Aorta (tissue), 5 donors: Measurements from ENCODE around the gene PDIA6. TPM values are rescaled to one million over a fixed set of nuclear protein-coding genes. Genes with fewer than 3 reads are reported as not detected.
"Not testable (repeated sequence)": the region's sequence is repeated elsewhere in the genome, so short reads cannot be mapped to it uniquely, and the experiment has no call there.

Source experiments
- ATAC-seq: fragments of 200-7000 bp; cut with Tn5 transposase; one replicate; pipeline ENCODE4 v1.9.1; 2022; ENCODE audit warnings: moderate library complexity; ENCODE audit not compliant: low FRiP score
- DNase-seq, 2 donors: peaks; one replicate each; pipeline ENCODE4 v3.0.0-alpha.2; 2020
- H3K27ac ChIP-seq, 2 donors: one replicate each; pipeline ENCODE4 v1.5.1; 2013; ENCODE audit warnings: low read length in 2 of 2, mild to moderate bottlenecking in 2 of 2, moderate library complexity in 2 of 2, control low read depth in 1 of 2, inconsistent platforms in 1 of 2, low read depth in 1 of 2
- H3K27me3 ChIP-seq, 2 donors: one replicate each; pipeline ENCODE4 v1.6.1; 2013; ENCODE audit warnings: control low read depth in 1 of 2, low read length in 1 of 2, mild to moderate bottlenecking in 1 of 2, moderate library complexity in 1 of 2; ENCODE audit not compliant: insufficient read depth in 2 of 2, control insufficient read depth in 1 of 2
- H3K36me3 ChIP-seq, 2 donors: one replicate each; pipeline ENCODE4 v1.6.1; 2013; ENCODE audit warnings: control low read depth in 1 of 2, low read length in 1 of 2, mild to moderate bottlenecking in 1 of 2; ENCODE audit not compliant: insufficient read depth in 2 of 2, control insufficient read depth in 1 of 2
- H3K4me1 ChIP-seq, 2 donors: one replicate each; pipeline ENCODE4 v1.6.1; 2013; ENCODE audit warnings: low read length in 2 of 2, control low read depth in 1 of 2, mild to moderate bottlenecking in 1 of 2, moderate library complexity in 1 of 2; ENCODE audit not compliant: insufficient read depth in 2 of 2, control insufficient read depth in 1 of 2
- H3K4me3 ChIP-seq, 2 donors: one replicate each; pipeline ENCODE4 v1.5.1; 2013; ENCODE audit warnings: low read length in 2 of 2, control low read depth in 1 of 2, mild to moderate bottlenecking in 1 of 2
- H3K9me3 ChIP-seq: one replicate; pipeline ENCODE4 v1.6.1; 2013; ENCODE audit warnings: mild to moderate bottlenecking, low read length; ENCODE audit not compliant: control insufficient read depth
- WGBS, 2 donors: extraction: QIAGEN DNeasy Blood & Tissue Kit; methylation state at CpG; one replicate each; pipeline ENCODE4 v1.1.7; 2013; 5-methylcytosine and 5-hydroxymethylcytosine counted together
- intact Hi-C, 2 donors: fragments of 100-400 bp; cut with DNase I; formaldehyde crosslinking; loops; one replicate each; pipeline versions ENCODE4 v1.14.2 to v1.15.0; 2022
- polyA plus RNA-seq, 2 donors: library from polyadenylated mRNA; stranded (reverse); fragments of 200-250 nt; gene quantifications; one replicate each; pipeline ENCODE4 v1.2.3, GENCODE V29; 2013
- total RNA-seq, 2 donors: library from RNA; stranded (reverse); fragmentation: NEBNext Ultra II Directional; extraction: Animal tissue kit (Norgen Biotek cat#: 25700); gene quantifications; one replicate each; pipeline ENCODE4 v1.2.1, GENCODE V29; 2021
- donor health status: healthy with polysubstance abuse.
- donor health status: Bipolar disorder and iron deficiency.
- donor health status: DM: no; HTN: no; CAD: no.
- donor health status: DM: no; HTN: no; CAD: no.
- donor health status: DM: yes; HTN: yes; CAD: no.

Gene PDIA6
- total and polyA plus RNA-seq, 4 donors: 89.4 to 128 (median 105) TPM

DNA sequence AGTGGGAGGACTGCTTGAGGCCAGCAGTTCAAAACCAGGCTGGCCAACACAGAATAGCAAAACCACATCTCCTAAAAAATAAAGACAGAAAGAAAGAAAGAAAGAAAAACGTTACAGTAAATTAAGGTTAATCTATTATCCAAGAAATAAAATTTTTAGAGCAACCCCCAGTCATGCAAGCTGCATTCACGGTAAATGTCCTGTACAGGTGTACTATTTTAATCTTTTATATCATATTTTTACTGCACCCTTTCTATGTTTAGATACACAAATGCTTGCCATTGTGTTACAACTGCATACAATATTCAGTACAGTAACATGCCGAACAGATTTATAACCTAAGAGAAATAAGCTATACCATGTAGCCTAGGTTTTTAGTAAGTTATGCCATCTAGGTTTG lies 6.0 kb downstream of the PDIA6 start:
- intact Hi-C loops: no loop called here
- no peak overlapping the region for H3K27ac ChIP-seq
- no peaks in the 10 kb centered on the region for H3K27me3 ChIP-seq
- peaks cover 0 to 2% of the 10 kb centered on the region in 2 donors for H3K36me3 ChIP-seq
- ATAC-seq (no peak), DNase-seq (no peak)
- no peak overlapping the region for H3K4me3 ChIP-seq
- no peaks in the 10 kb centered on the region for H3K4me1 ChIP-seq
- no peaks in the 10 kb centered on the region for H3K9me3 ChIP-seq
- 83 to 84% methylated on average over 3 of the region's 3 CpGs for WGBS, 2 donors

DNA sequence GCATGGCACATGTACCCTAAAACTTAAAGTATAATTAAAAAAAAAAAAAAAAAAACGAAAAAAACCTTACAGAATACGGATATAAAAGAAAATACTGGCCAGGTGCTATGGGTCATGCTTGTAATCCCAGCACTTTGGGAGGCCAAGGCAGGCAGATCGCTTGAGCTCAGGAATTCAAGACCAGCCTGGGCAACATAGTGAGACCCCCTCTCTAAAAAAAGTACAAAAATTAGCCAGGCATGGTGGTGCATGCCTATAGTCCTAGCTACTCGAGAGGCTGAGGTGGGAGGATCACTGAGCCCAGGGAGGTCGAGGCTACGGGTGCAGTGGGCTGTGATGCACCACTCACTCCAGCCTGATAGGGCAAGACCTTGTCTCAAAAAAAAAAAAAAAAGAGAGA lies 6.6 kb downstream of the PDIA6 start:
- H3K27me3 ChIP-seq, H3K27ac ChIP-seq, H3K9me3 ChIP-seq, H3K4me1 ChIP-seq, H3K36me3 ChIP-seq, ATAC-seq, H3K4me3 ChIP-seq, DNase-seq, intact Hi-C loops: not testable (repeated sequence)
- WGBS, 2 donors: 90 to 92% methylated on average over 6 of the region's 6 CpGs

DNA sequence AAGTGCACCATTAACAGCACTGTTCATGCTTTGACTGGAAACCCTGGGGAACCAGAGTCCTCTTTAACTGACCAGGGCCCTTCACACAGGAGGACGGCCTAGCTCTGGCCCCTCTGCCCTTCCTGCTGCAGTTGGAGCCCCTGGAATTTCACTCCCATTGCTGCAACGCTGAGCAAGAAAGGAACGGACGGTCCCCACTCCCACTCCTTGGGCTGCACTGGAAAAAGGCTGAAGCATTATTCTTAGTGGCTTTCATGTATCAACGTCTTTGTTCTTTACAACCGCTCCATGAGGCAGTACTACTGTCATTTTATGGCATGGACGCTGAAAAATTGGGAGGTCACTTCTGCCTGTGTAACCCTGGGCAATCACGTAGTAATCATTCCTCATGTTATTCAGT lies 9.9 kb downstream of the PDIA6 start:
- H3K27ac ChIP-seq: no peak overlapping the region
- no peak overlapping the region for H3K4me3 ChIP-seq
- no peak for ATAC-seq
- WGBS, 2 donors: 71 to 76% methylated on average over 8 of the region's 8 CpGs
- no peak for DNase-seq
- no peaks in the 10 kb centered on the region for H3K4me1 ChIP-seq
- H3K9me3 ChIP-seq: no peaks in the 10 kb centered on the region
- H3K36me3 ChIP-seq: peaks cover 0 to 2% of the 10 kb centered on the region in 2 donors
- intact Hi-C loops: no loop called here
- H3K27me3 ChIP-seq: no peaks in the 10 kb centered on the region

DNA sequence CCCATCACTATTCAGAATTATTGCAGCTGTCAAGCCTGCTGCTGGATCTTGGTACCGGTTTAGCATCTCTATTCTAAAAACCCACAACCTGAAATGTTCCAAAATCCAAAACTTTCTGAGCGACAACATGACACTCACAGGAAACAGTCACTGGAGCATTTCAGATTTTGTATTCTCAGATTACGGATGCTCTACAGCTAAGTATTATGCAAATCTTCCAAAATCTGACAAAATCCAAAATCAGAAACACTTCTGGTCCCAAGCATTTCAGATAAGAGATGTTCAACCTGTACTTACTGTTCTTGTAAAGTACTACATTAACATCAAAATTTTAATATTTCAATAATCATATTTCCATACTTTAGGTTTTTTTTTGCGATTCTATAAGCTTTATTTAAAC lies 12.4 kb downstream of the PDIA6 start:
- no peak for DNase-seq
- H3K27ac ChIP-seq: no peak overlapping the region
- no peaks in the 10 kb centered on the region for H3K9me3 ChIP-seq
- H3K27me3 ChIP-seq: no peaks in the 10 kb centered on the region
- no peak overlapping the region for H3K4me3 ChIP-seq
- peaks cover 4 to 6% of the 10 kb centered on the region in 2 donors for H3K36me3 ChIP-seq
- WGBS, 2 donors: 93 to 98% methylated on average over 4 of the region's 4 CpGs
- intact Hi-C loops: no loop called here
- H3K4me1 ChIP-seq: no peaks in the 10 kb centered on the region
- ATAC-seq: no peak

DNA sequence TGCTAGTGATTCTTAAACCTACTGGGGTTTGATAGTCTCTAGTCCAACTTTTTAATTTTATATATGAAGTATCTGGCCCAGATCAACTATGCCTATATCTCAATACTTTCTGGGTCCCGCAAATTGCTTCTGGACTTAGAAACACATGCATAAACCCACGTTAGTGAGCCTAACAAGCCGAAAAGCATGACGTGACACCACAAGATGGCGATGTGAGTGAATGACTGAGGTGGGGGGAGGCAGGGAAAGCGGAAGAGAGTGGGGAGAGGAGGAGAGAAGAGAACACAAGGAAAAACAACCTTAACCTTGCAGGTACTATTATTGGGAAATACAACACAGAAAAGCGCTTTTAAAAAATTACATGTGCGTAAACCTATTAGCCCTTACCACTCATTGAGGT lies 13.8 kb downstream of the PDIA6 start:
- H3K27me3 ChIP-seq: no peaks in the 10 kb centered on the region
- intact Hi-C loops: no loop called here
- H3K4me3 ChIP-seq: no peak overlapping the region
- ATAC-seq (no peak), DNase-seq (no peak)
- peaks cover 4 to 8% of the 10 kb centered on the region in 2 donors for H3K36me3 ChIP-seq
- H3K27ac ChIP-seq: no peak overlapping the region
- no peaks in the 10 kb centered on the region for H3K9me3 ChIP-seq
- no peaks in the 10 kb centered on the region for H3K4me1 ChIP-seq
- WGBS, 2 donors: 76 to 83% methylated on average over 8 of the region's 8 CpGs

DNA sequence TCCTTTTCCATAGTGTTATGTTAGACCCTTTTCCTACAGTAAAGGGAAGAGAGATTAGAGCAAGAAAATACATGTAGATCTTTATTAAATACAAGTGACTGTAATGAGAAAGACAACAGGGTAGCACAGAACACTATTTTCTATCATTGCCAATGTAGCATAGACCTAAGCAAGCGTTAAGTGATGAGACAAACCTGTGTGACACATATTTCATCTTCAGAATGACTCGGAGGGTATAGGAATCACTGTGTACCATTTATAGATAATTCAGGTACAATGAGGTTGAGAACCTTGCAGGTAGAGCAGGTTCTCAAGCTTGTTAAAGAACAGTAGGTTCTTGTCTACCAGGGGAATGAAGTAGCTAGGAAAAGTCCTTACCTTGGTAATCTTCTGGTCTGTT lies 15.9 kb downstream of the PDIA6 start:
- Histone ChIP-seq H3K4me3 (no peak overlapping the region), H3K27me3 (no peaks in the 10 kb centered on the region), H3K9me3 (no peaks in the 10 kb centered on the region), H3K36me3 (peaks cover 9 to 13% of the 10 kb centered on the region in 2 donors), H3K4me1 (no peaks in the 10 kb centered on the region), H3K27ac (no peak overlapping the region)
- intact Hi-C loops: no loop called here
- whole genome bisulfite sequencing, 2 donors: 92 to 94% methylated on average over 2 of the region's 2 CpGs
- no peak for ATAC-seq
- no peak for DNase-seq

DNA sequence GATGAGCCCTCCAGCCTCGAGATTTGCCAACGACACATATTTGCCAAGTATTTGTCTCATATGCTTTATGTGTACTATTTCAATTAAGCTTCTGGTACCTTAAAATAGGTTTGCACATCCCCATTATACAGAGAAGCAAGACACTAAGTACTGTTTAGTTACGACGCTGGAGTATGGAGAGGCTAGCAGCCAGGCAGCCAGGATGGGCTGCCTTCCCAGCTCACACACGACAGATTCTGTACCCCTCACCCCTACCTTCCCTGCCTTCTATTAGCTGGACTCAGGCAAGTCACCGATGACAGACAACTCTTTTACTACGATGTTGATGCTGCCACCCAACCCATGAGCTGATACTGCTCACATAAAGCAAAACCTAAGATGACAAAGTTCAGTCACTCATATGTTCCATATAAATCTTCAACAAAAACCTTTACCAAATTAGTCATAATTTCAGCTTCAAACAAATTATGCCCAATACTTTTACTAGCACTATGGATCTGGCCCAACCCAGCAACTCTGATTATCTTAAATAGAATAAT lies 17.0 kb downstream of the PDIA6 start:
- Histone ChIP-seq H3K27me3 (no peaks in the 10 kb centered on the region), H3K4me3 (no peak overlapping the region), H3K27ac (no peak overlapping the region), H3K36me3 (peaks cover 8 to 13% of the 10 kb centered on the region in 2 donors), H3K9me3 (no peaks in the 10 kb centered on the region), H3K4me1 (no peaks in the 10 kb centered on the region)
- intact Hi-C loops: no loop called here
- no peak for DNase-seq
- ATAC-seq: no peak
- WGBS, 2 donors: 69 to 70% methylated on average over 7 of the region's 7 CpGs

DNA sequence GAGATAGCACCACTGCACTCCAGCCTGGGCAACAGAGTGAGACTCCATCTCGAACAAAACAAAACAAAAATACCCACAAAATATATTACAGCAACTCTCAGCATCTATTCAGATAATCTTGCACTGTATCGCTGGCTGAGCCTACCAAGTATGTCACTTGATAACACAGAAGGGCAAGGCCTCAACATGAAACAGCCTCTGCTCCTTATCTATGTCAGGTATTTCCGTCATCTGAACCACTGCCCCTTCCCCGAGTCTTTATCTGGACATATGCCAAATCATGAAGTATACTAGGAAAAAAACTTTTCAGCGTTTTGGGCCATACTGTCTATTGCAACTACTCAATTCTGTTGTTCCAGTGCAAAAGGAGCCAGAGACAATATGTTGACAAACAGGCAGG lies 17.7 kb downstream of the PDIA6 start:
- ATAC-seq (no peak), DNase-seq (no peak)
- intact Hi-C loops: no loop called here
- Histone ChIP-seq H3K27me3 (no peaks in the 10 kb centered on the region), H3K4me3 (no peak overlapping the region), H3K36me3 (peaks cover 8 to 16% of the 10 kb centered on the region in 2 donors), H3K9me3 (no peaks in the 10 kb centered on the region), H3K4me1 (no peaks in the 10 kb centered on the region), H3K27ac (no peak overlapping the region)
- 66 to 71% methylated on average over 5 of the region's 5 CpGs for WGBS, 2 donors

DNA sequence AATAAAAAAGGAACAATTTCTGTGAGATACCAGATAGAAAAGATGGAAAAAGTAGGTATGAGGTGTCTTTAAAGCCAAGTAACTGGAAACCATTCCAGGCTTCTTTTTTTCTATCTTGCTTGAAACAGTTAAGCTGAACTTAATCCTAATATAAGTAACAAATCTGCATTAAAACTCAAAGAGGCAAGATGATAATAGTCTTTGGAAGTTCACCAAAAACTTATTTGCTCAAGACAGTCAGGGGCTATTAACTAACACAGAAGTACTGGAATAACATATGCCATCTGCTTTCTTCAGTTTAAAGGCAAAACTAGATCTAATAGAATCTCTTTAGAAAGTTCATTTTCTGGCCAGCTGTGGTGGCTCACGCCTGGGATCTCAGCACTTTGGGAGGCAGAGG lies 18.8 kb downstream of the PDIA6 start:
- intact Hi-C loops: no loop called here
- Histone ChIP-seq H3K27me3 (no peaks in the 10 kb centered on the region), H3K36me3 (peaks cover 10 to 16% of the 10 kb centered on the region in 2 donors), H3K4me1 (no peaks in the 10 kb centered on the region), H3K4me3 (no peak overlapping the region), H3K27ac (no peak overlapping the region), H3K9me3 (no peaks in the 10 kb centered on the region)
- 84 to 91% methylated on average over 1 of the region's 1 CpG for WGBS, 2 donors
- ATAC-seq (no peak), DNase-seq (no peak)
